GM12872 (cell line): Measurements from ENCODE around the gene ASTN2.

ENCODE experiments used
- CTCF ChIP-seq: IDR thresholded peaks from 3 replicates; pipeline ENCODE4 v1.5.1; 2011; ENCODE audit warnings: low read depth, mild to moderate bottlenecking, low read length, moderate library complexity; ENCODE audit not compliant: insufficient read depth

The ASTN2 gene

GRCh38 chr9:116910201-116910600 lies 504.7 kb downstream of the ASTN2 start:
- TF ChIP-seq CTCF: no peak

- TF ChIP-seq CTCF: no peak
These were observed 506.9 kb downstream of the ASTN2 start for GRCh38 chr9:116907989-116908388.

GRCh38 chr9:116905171-116905588 lies 509.7 kb downstream of the ASTN2 start:
- no peak for TF ChIP-seq CTCF

- no peak for TF ChIP-seq CTCF
These were observed 510.7 kb downstream of the ASTN2 start for GRCh38 chr9:116904165-116904564.

GRCh38 chr9:116901260-116901659 lies 513.6 kb downstream of the ASTN2 start:
- no peak for TF ChIP-seq CTCF

GRCh38 chr9:116900543-116900942 lies 514.3 kb downstream of the ASTN2 start:
- no peak for TF ChIP-seq CTCF

- no peak for TF ChIP-seq CTCF
These were observed 514.9 kb downstream of the ASTN2 start for GRCh38 chr9:116900007-116900367.
